CD14-positive monocyte (primary cell): Measurements from ENCODE around the gene CNR1. TPM values are rescaled to one million over a fixed set of nuclear protein-coding genes. Genes with fewer than 3 reads are reported as not detected.

Experiments used
- DNase-seq, 3 donors: peaks; one replicate each; pipeline ENCODE4 v3.0.0-alpha.2; 2011 to 2022
- H2AFZ ChIP-seq: 2 replicates; pipeline ENCODE4 v1.6.0; 2012; ENCODE audit warnings: mild to moderate bottlenecking, low read depth, low read length, inconsistent platforms; ENCODE audit not compliant: insufficient read depth, poor library complexity, severe bottlenecking
- H3K27ac ChIP-seq, 2 donors: 1 replicate in 1 of 2; 2 replicates in 1 of 2; pipeline ENCODE4 v1.5.1; 2012 to 2013; ENCODE audit warnings: low read length in 2 of 2, control low read depth in 1 of 2, inconsistent platforms in 1 of 2, low read depth in 1 of 2, mild to moderate bottlenecking in 1 of 2
- H3K27me3 ChIP-seq, 2 donors: one replicate each; pipeline versions ENCODE4 v1.6.0 to v1.6.1; 2011 to 2013; ENCODE audit warnings: low read length in 2 of 2; ENCODE audit not compliant: control insufficient read depth in 2 of 2, insufficient read depth in 2 of 2
- H3K36me3 ChIP-seq, 2 donors: replicated peaks in 1 of 2; 1 replicate in 1 of 2; 2 replicates in 1 of 2; pipeline versions ENCODE4 v1.5.1 to v1.6.1; 2012 to 2013; ENCODE audit warnings: low read length in 2 of 2, control low read depth in 1 of 2, inconsistent platforms in 1 of 2, mild to moderate bottlenecking in 1 of 2; ENCODE audit not compliant: insufficient read depth in 2 of 2, control insufficient read depth in 1 of 2
- H3K4me1 ChIP-seq, 2 donors: 1 replicate in 1 of 2; 2 replicates in 1 of 2; pipeline versions ENCODE4 v1.5.1 to v1.6.1; 2012 to 2013; ENCODE audit warnings: low read length in 2 of 2, control low read depth in 1 of 2, inconsistent platforms in 1 of 2, mild to moderate bottlenecking in 1 of 2, moderate library complexity in 1 of 2; ENCODE audit not compliant: insufficient read depth in 2 of 2, control insufficient read depth in 1 of 2
- H3K4me2 ChIP-seq: replicated peaks from 2 replicates; pipeline ENCODE3; 2012; ENCODE audit warnings: low read length, moderate library complexity, mild to moderate bottlenecking; ENCODE audit not compliant: poor library complexity, severe bottlenecking; ENCODE audit errors: extremely low read depth
- H3K4me3 ChIP-seq, 3 experiments: fragments of 200-600 bp in 1 of 3; sonication (generic) in 1 of 3; replicated peaks in 1 of 3; 1 replicate in 2 of 3; 2 replicates in 1 of 3; pipeline ENCODE4 v1.5.1; 2011 to 2013; ENCODE audit warnings: low read length in 3 of 3, mild to moderate bottlenecking in 3 of 3, control low read depth in 2 of 3, low read depth in 2 of 3, inconsistent platforms in 1 of 3, moderate library complexity in 1 of 3
- H3K79me2 ChIP-seq: 2 replicates; pipeline ENCODE4 v1.6.0; 2012; ENCODE audit warnings: mild to moderate bottlenecking, control low read depth, inconsistent platforms, low read length, moderate library complexity; ENCODE audit not compliant: insufficient read depth
- H3K9ac ChIP-seq: 2 replicates; pipeline ENCODE4 v1.6.0; 2017; ENCODE audit warnings: low read length, mild to moderate bottlenecking; ENCODE audit not compliant: insufficient read depth, poor library complexity, severe bottlenecking
- H3K9me3 ChIP-seq, 2 donors: replicated peaks in 1 of 2; 1 replicate in 1 of 2; 2 replicates in 1 of 2; pipeline versions ENCODE4 v1.5.1 to v1.6.1; 2012 to 2013; ENCODE audit warnings: low read length in 2 of 2, control low read depth in 1 of 2; ENCODE audit not compliant: control insufficient read depth in 1 of 2, insufficient read depth in 1 of 2
- H4K20me1 ChIP-seq: 2 replicates; pipeline ENCODE4 v1.6.0; 2012; ENCODE audit warnings: mild to moderate bottlenecking, low read length, control low read depth, moderate library complexity; ENCODE audit not compliant: insufficient read depth
- H3K27ac Mint-ChIP-seq, 7 donors: one replicate each; pipeline ENCODE4 v1.8.0; 2020; ENCODE audit warnings: mild to moderate bottlenecking in 7 of 7, mixed read lengths in 7 of 7, moderate library complexity in 6 of 7, inconsistent platforms in 2 of 7
- H3K27me3 Mint-ChIP-seq, 3 donors: one replicate each; pipeline ENCODE4 v1.8.0; 2021 to 2022; ENCODE audit warnings: low read depth in 3 of 3, mild to moderate bottlenecking in 3 of 3, mixed read lengths in 3 of 3, moderate library complexity in 3 of 3, inconsistent platforms in 1 of 3
- H3K36me3 Mint-ChIP-seq, 2 donors: one replicate each; pipeline ENCODE4 v1.8.0; 2020; ENCODE audit warnings: mixed read lengths in 2 of 2, inconsistent platforms in 1 of 2, mild to moderate bottlenecking in 1 of 2
- H3K4me1 Mint-ChIP-seq: one replicate; pipeline ENCODE4 v1.8.0; 2020; ENCODE audit warnings: mild to moderate bottlenecking, mixed read lengths
- H3K4me3 Mint-ChIP-seq, 2 donors: one replicate each; pipeline ENCODE4 v1.8.0; 2020; ENCODE audit warnings: mild to moderate bottlenecking in 2 of 2, mixed read lengths in 2 of 2, moderate library complexity in 1 of 2
- H3K9me3 Mint-ChIP-seq, 7 donors: one replicate each; pipeline ENCODE4 v1.8.0; 2020 to 2022; ENCODE audit warnings: mixed read lengths in 7 of 7, mild to moderate bottlenecking in 6 of 7, moderate library complexity in 6 of 7, inconsistent platforms in 2 of 7
- WGBS: methylation state at CpG from one replicate; pipeline ENCODE4 v1.1.5; 2013; ENCODE audit warnings: missing lambda C conversion rate; ENCODE audit not compliant: insufficient coverage; 5-methylcytosine and 5-hydroxymethylcytosine counted together
- intact Hi-C, 2 donors: fragments of 100-400 bp; cut with micrococcal nuclease; formaldehyde crosslinking; loops; one replicate each; pipeline versions ENCODE4 v1.15.0 to v1.15.1; 2023
- polyA plus RNA-seq, 3 donors: library from polyadenylated mRNA; depleted of rRNA in 1 of 3; unstranded in 2 of 3; stranded (reverse) in 1 of 3; fragments of 300-500 nt in 2 of 3; fragments of >200 nt in 1 of 3; fragmentation: Illumina TruSeq in 2 of 3; gene quantifications; 1 replicate in 2 of 3; 2 replicates in 1 of 3; pipeline ENCODE4 v1.2.3, GENCODE V29; 2012 to 2021
- TF ChIP-seq, protein P1 (sequence below): fragments of 200-600 bp; IDR thresholded peaks from one replicate; pipeline ENCODE4 v1.8.0; 2022; ENCODE audit warnings: antibody characterized with exemption, mild to moderate bottlenecking

The CNR1 gene
- polyA plus RNA-seq, 3 donors, result 0.04 to 0.07 TPM; not detected in 1

GRCh38 chr6:88119769-88120168 lies 46.4 kb downstream of the CNR1 start:
- no peak overlapping the region for H2AFZ ChIP-seq
- no peak overlapping the region for H3K4me3 ChIP-seq
- Mint-ChIP-seq H3K9me3 (peaks cover 4 to 14% (median 8%) of the 10 kb centered on the region in 7 donors), H3K4me3 (no peak overlapping the region), H3K36me3 (no peaks in the 10 kb centered on the region), H3K27me3 (no peaks in the 10 kb centered on the region), H3K27ac (no peak overlapping the region), H3K4me1 (no peaks in the 10 kb centered on the region)
- H3K9ac ChIP-seq, result no peak overlapping the region
- H3K27ac ChIP-seq, result no peak overlapping the region
- no peak for DNase-seq
- no peaks in the 10 kb centered on the region for H3K4me1 ChIP-seq
- intact Hi-C loops, result no loop called here
- no peaks in the 10 kb centered on the region for H3K27me3 ChIP-seq
- H3K4me2 ChIP-seq, result no peak overlapping the region
- no peaks in the 10 kb centered on the region for H3K36me3 ChIP-seq
- WGBS, result 100% methylated on average over 1 of the region's 2 CpGs
- H4K20me1 ChIP-seq, result no peaks in the 10 kb centered on the region
- TF ChIP-seq, protein P1, sequence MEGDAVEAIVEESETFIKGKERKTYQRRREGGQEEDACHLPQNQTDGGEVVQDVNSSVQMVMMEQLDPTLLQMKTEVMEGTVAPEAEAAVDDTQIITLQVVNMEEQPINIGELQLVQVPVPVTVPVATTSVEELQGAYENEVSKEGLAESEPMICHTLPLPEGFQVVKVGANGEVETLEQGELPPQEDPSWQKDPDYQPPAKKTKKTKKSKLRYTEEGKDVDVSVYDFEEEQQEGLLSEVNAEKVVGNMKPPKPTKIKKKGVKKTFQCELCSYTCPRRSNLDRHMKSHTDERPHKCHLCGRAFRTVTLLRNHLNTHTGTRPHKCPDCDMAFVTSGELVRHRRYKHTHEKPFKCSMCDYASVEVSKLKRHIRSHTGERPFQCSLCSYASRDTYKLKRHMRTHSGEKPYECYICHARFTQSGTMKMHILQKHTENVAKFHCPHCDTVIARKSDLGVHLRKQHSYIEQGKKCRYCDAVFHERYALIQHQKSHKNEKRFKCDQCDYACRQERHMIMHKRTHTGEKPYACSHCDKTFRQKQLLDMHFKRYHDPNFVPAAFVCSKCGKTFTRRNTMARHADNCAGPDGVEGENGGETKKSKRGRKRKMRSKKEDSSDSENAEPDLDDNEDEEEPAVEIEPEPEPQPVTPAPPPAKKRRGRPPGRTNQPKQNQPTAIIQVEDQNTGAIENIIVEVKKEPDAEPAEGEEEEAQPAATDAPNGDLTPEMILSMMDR, result no peak
- no peaks in the 10 kb centered on the region for H3K79me2 ChIP-seq
- H3K9me3 ChIP-seq, result peaks cover 7 to 9% of the 10 kb centered on the region in 2 donors

GRCh38 chr6:88116276-88116675 lies 49.9 kb downstream of the CNR1 start:
- H3K9ac ChIP-seq, result no peak overlapping the region

More at GRCh38 chr6:88116276-88116675, 49.9 kb downstream of the CNR1 start:
- no peaks in the 10 kb centered on the region for H3K4me1 ChIP-seq
- Mint-ChIP-seq H3K27ac (no peak overlapping the region), H3K4me3 (no peak overlapping the region), H3K9me3 (peaks cover 0 to 6% (median 0%) of the 10 kb centered on the region in 7 donors), H3K4me1 (no peaks in the 10 kb centered on the region), H3K36me3 (no peaks in the 10 kb centered on the region), H3K27me3 (no peaks in the 10 kb centered on the region)
- H3K27me3 ChIP-seq, result no peaks in the 10 kb centered on the region
- H3K9me3 ChIP-seq, result no peaks in the 10 kb centered on the region
- H3K36me3 ChIP-seq, result no peaks in the 10 kb centered on the region
- intact Hi-C loops, result no loop called here
- H3K27ac ChIP-seq, result no peak overlapping the region
- no peaks in the 10 kb centered on the region for H4K20me1 ChIP-seq
- H2AFZ ChIP-seq, result no peak overlapping the region
- TF ChIP-seq, protein P1, result no peak
- H3K4me2 ChIP-seq, result no peak overlapping the region
- H3K79me2 ChIP-seq, result no peaks in the 10 kb centered on the region
- WGBS, result no CpG with 5 or more reads among the region's 3 CpGs
- no peak for DNase-seq
- no peak overlapping the region for H3K4me3 ChIP-seq
